ENCODE measurements around the gene IGSF21. TPM values are rescaled to one million over a fixed set of nuclear protein-coding genes. Genes with fewer than 3 reads are reported as not detected.

Gene IGSF21
- total and polyA plus RNA-seq, 2 of the 8 experiments (the other 6 are each of a cell fraction or from before 2014, with no cell fraction given) = 22.5 to 28.5 TPM

GRCh38 chr1:18253093-18253492 lies 145.5 kb downstream of the IGSF21 start (continued):
- no peak for TF ChIP-seq POLR2A (IDR thresholded peaks at IDR 0.05; ENCODE audit: control extremely low read depth in 1 of 2, low read depth in 2 of 2, low read length in 2 of 2)
- TF ChIP-seq EGR1 (IDR thresholded peaks at IDR 0.05; ENCODE audit: borderline replicate concordance, low read depth, low read length) = no peak
- TF ChIP-seq E2F6 (IDR thresholded peaks at IDR 0.05) = no peak
- no peak for TF ChIP-seq CHD1 (IDR thresholded peaks at IDR 0.05; ENCODE audit: low read depth, low read length)
